Osteoblast (primary cell): ENCODE results near the gene ZNF500. TPM values are rescaled to one million over a fixed set of nuclear protein-coding genes. Genes with fewer than 3 reads are reported as not detected.

ENCODE experiments used
- DNase-seq: peaks from one replicate; pipeline ENCODE4 v3.0.0; 2011; ENCODE audit warnings: low spot score, mixed read lengths; ENCODE audit not compliant: insufficient read length; ENCODE audit errors: missing footprints
- H2AFZ ChIP-seq: 2 replicates; pipeline ENCODE4 v1.6.0; 2011; ENCODE audit warnings: mild to moderate bottlenecking, low read length
- H3K27ac ChIP-seq: 2 replicates; pipeline ENCODE4 v1.5.1; 2011; ENCODE audit warnings: mild to moderate bottlenecking, low read depth, low read length, moderate library complexity
- H3K27me3 ChIP-seq: 2 replicates; pipeline ENCODE4 v1.6.0; 2012; ENCODE audit warnings: mild to moderate bottlenecking, control low read depth, inconsistent platforms, low read length, moderate library complexity; ENCODE audit not compliant: insufficient read depth
- H3K36me3 ChIP-seq: 2 replicates; pipeline ENCODE4 v1.5.1; 2011; ENCODE audit warnings: mild to moderate bottlenecking, low read length, control low read depth, moderate library complexity; ENCODE audit not compliant: insufficient read depth
- H3K4me1 ChIP-seq: 2 replicates; pipeline ENCODE4 v1.5.1; 2011; ENCODE audit warnings: mild to moderate bottlenecking, low read length, control low read depth, moderate library complexity; ENCODE audit not compliant: insufficient read depth
- H3K4me2 ChIP-seq: 2 replicates; pipeline ENCODE4 v1.6.0; 2011; ENCODE audit warnings: mild to moderate bottlenecking, low read length; ENCODE audit not compliant: insufficient read depth
- H3K4me3 ChIP-seq: fragments of 200-600 bp; sonication (generic); 3 replicates; pipeline ENCODE4 v1.5.1; 2012; ENCODE audit warnings: mild to moderate bottlenecking, low read length, inconsistent platforms; ENCODE audit not compliant: insufficient read depth
- H3K79me2 ChIP-seq: 2 replicates; pipeline ENCODE4 v1.6.0; 2012; ENCODE audit warnings: mild to moderate bottlenecking, low read length, control low read depth, inconsistent platforms; ENCODE audit not compliant: insufficient read depth
- H3K9me3 ChIP-seq: 2 replicates; pipeline ENCODE4 v1.5.1; 2011; ENCODE audit warnings: low read depth, low read length, control low read depth
- H4K20me1 ChIP-seq: 2 replicates; pipeline ENCODE4 v1.6.0; 2012; ENCODE audit warnings: mild to moderate bottlenecking, low read length, control low read depth; ENCODE audit not compliant: insufficient read depth
- total RNA-seq: library from RNA; depleted of rRNA; stranded (reverse); fragments of >200 nt; gene quantifications from 2 replicates; pipeline ENCODE4 v1.2.3, GENCODE V29; 2012
- TF ChIP-seq, protein P1 (sequence below): IDR thresholded peaks from 2 replicates; pipeline ENCODE4 v1.5.1; 2011; ENCODE audit warnings: mild to moderate bottlenecking, low read depth, low read length, moderate library complexity; ENCODE audit errors: extremely low read depth

The ZNF500 gene
- total RNA-seq, 1 donor = 14.5 TPM

DNA sequence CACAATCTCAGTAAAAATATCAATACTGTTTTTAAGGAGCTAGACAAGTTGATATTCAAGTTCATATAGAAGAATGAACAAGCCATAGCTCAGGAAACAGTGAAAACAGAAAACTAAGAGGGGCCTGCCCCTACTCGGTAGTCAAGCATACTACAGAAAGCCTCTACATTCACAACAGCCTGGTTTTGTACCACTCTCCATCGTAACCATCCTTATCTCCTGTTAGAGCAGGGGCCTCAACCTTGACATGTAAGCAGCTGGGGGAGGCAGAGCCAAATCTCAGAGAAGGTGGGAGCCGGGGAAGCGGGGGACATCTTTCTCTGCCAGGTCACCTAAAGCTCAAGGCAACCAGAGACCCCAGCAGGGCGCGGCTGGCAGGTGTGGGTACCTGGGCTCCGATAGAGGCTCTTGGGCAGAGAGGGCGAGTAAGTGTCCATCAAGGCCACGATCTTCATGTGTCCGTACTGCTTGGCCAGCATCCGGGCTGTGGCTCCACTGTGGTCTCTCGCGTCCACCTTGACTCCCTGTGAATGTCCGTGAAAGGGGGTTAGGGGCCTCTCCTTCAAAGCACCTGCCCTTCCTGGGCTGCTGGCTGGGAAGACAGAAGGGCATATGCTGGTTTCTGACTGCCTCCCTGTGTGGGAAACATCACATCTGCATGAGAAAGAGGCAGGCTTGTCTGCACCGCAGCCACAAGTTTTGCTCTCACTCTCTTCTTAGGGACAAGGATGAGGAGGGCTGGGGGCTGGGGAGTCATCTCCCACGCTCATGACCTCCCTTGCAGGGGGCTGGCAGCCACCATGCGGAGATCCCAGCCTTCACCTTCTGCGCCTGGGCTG is 53.1 kb downstream of the ZNF500 start:
- Histone ChIP-seq H3K27me3 (no peaks in the 10 kb centered on the region), H3K36me3 (peaks cover 33% of the 10 kb centered on the region), H4K20me1 (no peaks in the 10 kb centered on the region), H2AFZ (no peak overlapping the region), H3K4me3 (no peak overlapping the region), H3K27ac (no peak overlapping the region), H3K9me3 (no peaks in the 10 kb centered on the region), H3K4me1 (no peaks in the 10 kb centered on the region), H3K4me2 (no peak overlapping the region), H3K79me2 (no peaks in the 10 kb centered on the region)
- TF ChIP-seq, protein P1, sequence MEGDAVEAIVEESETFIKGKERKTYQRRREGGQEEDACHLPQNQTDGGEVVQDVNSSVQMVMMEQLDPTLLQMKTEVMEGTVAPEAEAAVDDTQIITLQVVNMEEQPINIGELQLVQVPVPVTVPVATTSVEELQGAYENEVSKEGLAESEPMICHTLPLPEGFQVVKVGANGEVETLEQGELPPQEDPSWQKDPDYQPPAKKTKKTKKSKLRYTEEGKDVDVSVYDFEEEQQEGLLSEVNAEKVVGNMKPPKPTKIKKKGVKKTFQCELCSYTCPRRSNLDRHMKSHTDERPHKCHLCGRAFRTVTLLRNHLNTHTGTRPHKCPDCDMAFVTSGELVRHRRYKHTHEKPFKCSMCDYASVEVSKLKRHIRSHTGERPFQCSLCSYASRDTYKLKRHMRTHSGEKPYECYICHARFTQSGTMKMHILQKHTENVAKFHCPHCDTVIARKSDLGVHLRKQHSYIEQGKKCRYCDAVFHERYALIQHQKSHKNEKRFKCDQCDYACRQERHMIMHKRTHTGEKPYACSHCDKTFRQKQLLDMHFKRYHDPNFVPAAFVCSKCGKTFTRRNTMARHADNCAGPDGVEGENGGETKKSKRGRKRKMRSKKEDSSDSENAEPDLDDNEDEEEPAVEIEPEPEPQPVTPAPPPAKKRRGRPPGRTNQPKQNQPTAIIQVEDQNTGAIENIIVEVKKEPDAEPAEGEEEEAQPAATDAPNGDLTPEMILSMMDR = no peak
- peak; percentile 38 for DNase-seq

DNA sequence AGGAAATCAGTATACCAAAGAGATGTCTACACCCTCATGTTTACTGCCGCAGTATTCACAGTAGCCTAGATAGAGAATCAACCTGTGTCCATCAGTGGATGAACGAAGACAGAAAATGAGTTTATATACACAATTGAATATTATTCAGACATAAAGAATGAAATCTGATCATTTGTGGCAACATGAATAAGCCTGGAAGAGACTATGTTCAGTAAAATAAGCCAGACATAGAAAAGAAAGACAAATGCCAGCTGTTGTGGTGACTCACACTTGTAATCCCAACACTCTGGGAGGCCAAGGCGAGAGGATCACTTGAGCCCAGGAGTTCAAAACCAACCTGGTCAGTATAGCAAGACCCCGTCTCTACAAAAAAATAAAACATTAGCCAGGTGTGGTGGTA is 57.5 kb downstream of the ZNF500 start:
- peaks cover 53% of the 10 kb centered on the region for H3K36me3 ChIP-seq
- H2AFZ ChIP-seq = no peak overlapping the region
- no peaks in the 10 kb centered on the region for H3K9me3 ChIP-seq
- H3K4me3 ChIP-seq = no peak overlapping the region
- TF ChIP-seq, protein P1 = no peak
- H3K4me2 ChIP-seq = no peak overlapping the region
- H3K79me2 ChIP-seq = no peaks in the 10 kb centered on the region
- no peaks in the 10 kb centered on the region for H3K27me3 ChIP-seq
- no peaks in the 10 kb centered on the region for H4K20me1 ChIP-seq
- no peaks in the 10 kb centered on the region for H3K4me1 ChIP-seq
- no peak overlapping the region for H3K27ac ChIP-seq
- DNase-seq = peak; percentile 63

DNA sequence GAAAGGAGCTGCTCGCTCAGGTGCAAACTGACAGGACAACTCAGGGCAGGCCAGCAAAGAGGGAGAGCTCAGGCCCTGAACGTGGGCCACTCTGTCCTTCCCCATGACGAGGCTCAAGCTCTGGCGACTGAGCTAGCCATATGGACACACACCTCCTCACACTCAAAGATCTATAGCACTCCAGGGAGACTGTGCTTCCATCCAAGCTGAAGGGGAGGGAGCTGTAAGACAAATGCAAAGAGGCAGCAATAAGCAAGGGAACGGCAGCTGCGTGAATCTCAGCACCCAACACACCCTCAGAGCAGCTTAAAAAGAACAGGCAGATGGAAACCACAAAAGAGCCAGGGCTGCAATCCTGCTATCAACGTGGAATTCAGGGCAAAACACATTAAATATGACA is 60.1 kb downstream of the ZNF500 start:
- TF ChIP-seq, protein P1 = no peak
- Histone ChIP-seq H4K20me1 (no peaks in the 10 kb centered on the region), H2AFZ (no peak overlapping the region), H3K36me3 (peaks cover 47% of the 10 kb centered on the region), H3K4me3 (no peak overlapping the region), H3K4me2 (no peak overlapping the region), H3K4me1 (no peaks in the 10 kb centered on the region), H3K9me3 (no peaks in the 10 kb centered on the region), H3K27ac (no peak overlapping the region), H3K79me2 (no peaks in the 10 kb centered on the region), H3K27me3 (no peaks in the 10 kb centered on the region)
- peak; percentile 21 for DNase-seq

DNA sequence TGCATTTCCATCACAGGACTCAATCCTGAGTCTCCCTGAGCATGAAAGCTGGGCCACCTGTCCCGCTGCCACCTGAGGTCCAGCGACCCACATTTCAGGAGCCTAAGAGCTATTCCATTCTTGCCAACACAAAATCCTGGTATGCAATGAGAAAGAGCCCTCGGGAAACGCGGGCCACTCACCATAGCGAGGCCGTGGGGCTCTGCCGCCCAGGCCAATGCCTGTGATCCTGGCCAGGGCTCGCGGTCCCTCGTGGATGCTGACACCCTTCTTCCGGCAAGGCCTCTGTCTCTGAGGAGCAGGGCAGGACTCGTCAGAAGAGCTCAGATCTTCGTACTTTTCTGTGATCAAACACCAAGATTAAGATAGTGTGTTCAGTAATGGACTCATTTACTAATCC is 62.0 kb downstream of the ZNF500 start:
- Histone ChIP-seq H3K4me1 (no peaks in the 10 kb centered on the region), H2AFZ (no peak overlapping the region), H3K27me3 (no peaks in the 10 kb centered on the region), H3K79me2 (no peaks in the 10 kb centered on the region), H3K4me3 (no peak overlapping the region), H3K9me3 (no peaks in the 10 kb centered on the region), H3K36me3 (peaks cover 55% of the 10 kb centered on the region), H3K4me2 (no peak overlapping the region), H3K27ac (no peak overlapping the region), H4K20me1 (no peaks in the 10 kb centered on the region)
- TF ChIP-seq, protein P1 = no peak
- no peak for DNase-seq
